Fibroblast of mammary gland (primary cell): ENCODE data around the gene MREG.
A peak's percentile ranks its signal among the peaks of the same experiment; 100 is the strongest.
"Not testable (repeated sequence)": the region's sequence is repeated elsewhere in the genome, so short reads cannot be mapped to it uniquely, and the experiment has no call there.

Experiments
- DNase-seq: peaks from one replicate; pipeline ENCODE4 v3.0.0-alpha.2; 2010; ENCODE audit warnings: low read depth
- H3K4me3 ChIP-seq: 2 replicates; pipeline ENCODE4 v1.5.1; 2011; ENCODE audit warnings: low read depth, mild to moderate bottlenecking, low read length, moderate library complexity; ENCODE audit not compliant: control insufficient read depth
- TF ChIP-seq, protein P1 (sequence below): conservative IDR thresholded peaks from 2 replicates; pipeline ENCODE4 v1.5.1; 2011; ENCODE audit warnings: low read depth, low read length, inconsistent platforms; ENCODE audit not compliant: control insufficient read depth, insufficient read depth

The MREG gene

DNA sequence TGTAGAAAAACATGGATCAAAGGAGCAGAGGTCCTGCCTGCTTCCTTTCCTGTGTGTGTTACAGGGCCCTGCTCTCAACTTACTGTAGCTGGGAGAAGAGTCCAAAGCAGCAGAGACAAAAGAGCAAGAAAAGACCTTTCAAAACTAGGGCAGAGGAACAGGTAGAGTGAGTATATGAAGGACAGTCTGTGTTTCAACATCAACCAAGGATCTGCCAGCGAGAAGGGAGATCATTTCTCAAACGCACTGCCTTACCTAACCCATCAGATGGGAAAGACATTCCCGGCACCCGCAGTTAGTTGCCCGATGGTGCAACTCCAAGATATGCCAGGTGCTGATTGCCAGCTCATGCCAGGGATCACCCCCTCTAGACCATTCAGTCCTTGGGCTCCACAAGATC lies 41.7 kb downstream of the MREG start:
- H3K4me3 ChIP-seq, result no peak overlapping the region
- TF ChIP-seq, protein P1, sequence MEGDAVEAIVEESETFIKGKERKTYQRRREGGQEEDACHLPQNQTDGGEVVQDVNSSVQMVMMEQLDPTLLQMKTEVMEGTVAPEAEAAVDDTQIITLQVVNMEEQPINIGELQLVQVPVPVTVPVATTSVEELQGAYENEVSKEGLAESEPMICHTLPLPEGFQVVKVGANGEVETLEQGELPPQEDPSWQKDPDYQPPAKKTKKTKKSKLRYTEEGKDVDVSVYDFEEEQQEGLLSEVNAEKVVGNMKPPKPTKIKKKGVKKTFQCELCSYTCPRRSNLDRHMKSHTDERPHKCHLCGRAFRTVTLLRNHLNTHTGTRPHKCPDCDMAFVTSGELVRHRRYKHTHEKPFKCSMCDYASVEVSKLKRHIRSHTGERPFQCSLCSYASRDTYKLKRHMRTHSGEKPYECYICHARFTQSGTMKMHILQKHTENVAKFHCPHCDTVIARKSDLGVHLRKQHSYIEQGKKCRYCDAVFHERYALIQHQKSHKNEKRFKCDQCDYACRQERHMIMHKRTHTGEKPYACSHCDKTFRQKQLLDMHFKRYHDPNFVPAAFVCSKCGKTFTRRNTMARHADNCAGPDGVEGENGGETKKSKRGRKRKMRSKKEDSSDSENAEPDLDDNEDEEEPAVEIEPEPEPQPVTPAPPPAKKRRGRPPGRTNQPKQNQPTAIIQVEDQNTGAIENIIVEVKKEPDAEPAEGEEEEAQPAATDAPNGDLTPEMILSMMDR, result no peak
- DNase-seq, result no peak

DNA sequence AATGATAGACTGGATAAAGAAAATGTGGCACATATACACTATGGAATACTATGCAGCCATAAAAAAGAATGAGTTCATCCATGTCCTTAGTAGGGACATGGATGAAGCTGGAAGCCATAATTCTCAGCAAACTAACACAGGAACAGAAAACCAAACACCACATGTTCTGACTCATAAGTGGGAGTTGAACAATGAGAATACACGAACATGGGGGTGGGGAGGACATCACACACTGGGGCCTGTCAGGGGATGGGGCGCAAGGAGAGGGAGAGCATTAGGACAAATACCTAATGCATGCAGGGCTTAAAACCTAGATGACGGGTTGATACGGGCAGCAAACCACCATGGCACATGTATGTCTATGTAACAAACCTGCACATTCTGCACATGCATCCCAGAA lies 42.5 kb downstream of the MREG start:
- not testable (repeated sequence) for DNase-seq

DNA sequence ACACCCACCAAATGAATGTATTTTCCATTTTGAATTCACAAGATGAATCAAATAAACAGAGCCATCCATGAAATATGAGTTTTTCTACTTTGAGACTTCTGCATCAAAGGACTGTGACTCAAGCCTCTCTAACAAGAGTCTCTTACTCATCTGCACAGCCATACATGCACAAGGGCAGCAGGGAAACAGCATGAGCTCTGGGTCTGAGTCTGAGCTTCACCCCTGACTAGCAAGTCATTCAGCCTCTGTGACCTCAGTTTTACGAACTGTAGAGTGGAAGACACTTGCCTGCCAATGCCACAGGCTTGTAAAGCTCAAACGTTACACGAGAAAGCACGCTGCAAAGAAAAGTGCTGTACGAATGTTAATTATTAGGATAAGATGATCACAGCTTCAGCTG lies 42.9 kb downstream of the MREG start:
- TF ChIP-seq, protein P1, result no peak
- peak; percentile 50 for DNase-seq

More for the DNA sequence above, 42.5 kb downstream of the MREG start:
- not testable (repeated sequence) for H3K4me3 ChIP-seq

DNA sequence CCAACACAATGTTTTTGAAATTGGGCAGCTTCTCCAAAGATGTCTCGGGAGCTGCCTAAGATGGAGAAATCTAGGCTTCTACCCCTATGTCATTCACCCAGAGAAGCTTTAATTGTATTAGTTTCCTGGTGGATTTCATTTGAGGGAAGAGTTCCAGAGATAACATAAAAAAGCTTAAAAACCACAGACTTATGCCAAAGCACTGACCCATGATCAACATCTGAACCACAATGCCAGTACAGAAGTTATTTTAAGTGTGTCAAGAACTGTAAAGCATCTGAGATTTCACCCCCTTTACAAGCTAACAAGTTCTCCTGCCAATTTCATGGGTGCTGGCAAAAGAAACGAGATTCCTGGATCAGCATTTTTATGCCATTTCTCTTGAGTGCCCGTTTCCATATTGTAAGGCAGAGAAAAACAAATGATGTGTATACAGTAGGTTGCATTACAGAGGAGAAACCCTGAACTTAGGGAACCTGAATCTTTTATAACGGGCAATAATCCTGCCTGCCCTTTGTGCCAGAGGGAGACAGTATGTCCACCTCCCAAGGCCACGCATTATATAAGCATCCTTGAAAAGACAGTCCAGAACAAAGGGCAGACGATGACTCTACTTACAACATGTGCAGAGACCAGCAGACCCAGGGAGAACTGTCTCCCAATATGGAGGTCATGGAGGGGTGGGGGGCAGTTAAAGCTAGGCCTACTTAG lies 44.1 kb downstream of the MREG start:
- TF ChIP-seq, protein P1, result no peak
- no peak overlapping the region for H3K4me3 ChIP-seq
- no peak for DNase-seq

More for the DNA sequence above, 42.9 kb downstream of the MREG start:
- H3K4me3 ChIP-seq, result no peak overlapping the region

DNA sequence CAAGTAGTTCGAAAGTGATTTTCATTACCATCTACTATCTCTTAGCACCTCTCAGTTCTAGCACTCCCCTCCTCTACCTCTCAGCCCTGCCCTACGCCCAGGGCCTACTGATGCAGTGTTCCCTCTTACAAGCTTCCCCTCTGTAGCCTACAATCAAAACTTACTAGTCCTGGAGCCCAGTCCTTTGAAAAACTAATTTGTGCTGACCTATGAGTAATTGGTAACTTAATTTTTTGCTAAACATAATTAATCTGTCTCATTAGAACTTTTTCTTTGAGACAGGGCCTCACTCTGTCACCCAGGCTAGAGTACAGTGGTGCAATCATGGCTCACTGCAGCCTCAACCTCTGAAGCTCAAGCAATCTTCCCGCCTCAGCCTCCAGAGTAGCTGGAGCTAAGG lies 44.9 kb downstream of the MREG start:
- TF ChIP-seq, protein P1, result no peak
- H3K4me3 ChIP-seq, result no peak overlapping the region
- DNase-seq, result no peak

- H3K4me3 ChIP-seq, result no peak overlapping the region
- DNase-seq, result peak; percentile 45
- TF ChIP-seq, protein P1, result no peak
Observed at GRCh38 chr2:215967590-215968378, 45.6 kb downstream of the MREG start.

- TF ChIP-seq, protein P1, result no peak
- DNase-seq, result no peak
- no peak overlapping the region for H3K4me3 ChIP-seq
Observed at GRCh38 chr2:215966951-215967350, 46.4 kb downstream of the MREG start.
